HEK293 (cell line): ENCODE measurements around the gene S1PR1.

Experiments
- CTCF ChIA-PET: fragments of 350-600 bp; formaldehyde crosslinking; extraction: SDS; loops from one replicate; lab custom pipeline; 2021; ENCODE audit warnings: antibody characterized with exemption; lab: Yijun Ruan, JAX
- POLR2A ChIA-PET: fragments of 300-600 bp; formaldehyde crosslinking; extraction: SDS; loops from one replicate; lab custom pipeline; 2020; ENCODE audit warnings: antibody characterized with exemption, inconsistent platforms; lab: Yijun Ruan, JAX
- H3K27ac ChIP-seq: fragments of 200-500 bp; sonication (Bioruptor generic); 2 replicates; pipeline ENCODE4 v1.5.1; 2014; ENCODE audit warnings: low read depth, low read length, control low read depth, inconsistent platforms; ENCODE audit errors: extremely low read depth
- H3K36me3 ChIP-seq, 2 experiments: fragments of 200-500 bp in 1 of 2; sonication (Bioruptor generic) in 1 of 2; 1 replicate in 1 of 2; 2 replicates in 1 of 2; pipeline ENCODE4 v1.5.1; 2014 to 2017; ENCODE audit warnings: inconsistent platforms in 2 of 2, low read length in 2 of 2; ENCODE audit not compliant: control insufficient read depth in 2 of 2, insufficient read depth in 1 of 2
- H3K4me1 ChIP-seq: fragments of 200-500 bp; sonication (Bioruptor generic); 2 replicates; pipeline ENCODE4 v1.5.1; 2014; ENCODE audit warnings: mild to moderate bottlenecking, low read length, inconsistent platforms; ENCODE audit not compliant: control insufficient read depth, insufficient read depth
- H3K4me3 ChIP-seq: 2 replicates; pipeline ENCODE4 v1.5.1; 2011; ENCODE audit warnings: low read depth, mild to moderate bottlenecking, control low read depth, low read length, moderate library complexity
- H3K9me3 ChIP-seq: fragments of 200-500 bp; sonication (Bioruptor generic); 2 replicates; pipeline ENCODE4 v1.5.1; 2014; ENCODE audit warnings: low read depth, low read length, inconsistent platforms; ENCODE audit not compliant: control insufficient read depth, insufficient read depth
- KLF8 ChIP-seq: fragments of 450-650 bp; formaldehyde crosslinking; IDR thresholded peaks from 2 replicates; pipeline ENCODE4 v1.5.1; 2016; ENCODE audit warnings: missing biosample characterization, missing genetic modification characterization
- ZNF132 ChIP-seq: fragments of 450-650 bp; formaldehyde crosslinking; IDR thresholded peaks from 2 replicates; pipeline ENCODE4 v1.5.1; 2017; ENCODE audit warnings: missing biosample characterization, missing genetic modification characterization, borderline replicate concordance
- ZNF571 ChIP-seq: fragments of 450-650 bp; formaldehyde crosslinking; IDR thresholded peaks from 2 replicates; pipeline ENCODE4 v1.5.0; 2017; ENCODE audit warnings: missing biosample characterization, missing genetic modification characterization
- ZNF747 ChIP-seq: fragments of 450-650 bp; formaldehyde crosslinking; IDR thresholded peaks from 2 replicates; pipeline ENCODE4 v1.5.1; 2016; ENCODE audit warnings: missing biosample characterization, missing genetic modification characterization
- TF ChIP-seq, protein P1 (sequence below): fragments of 450-650 bp; formaldehyde crosslinking; IDR thresholded peaks from 2 replicates; pipeline ENCODE4 v1.5.1; 2016; ENCODE audit warnings: missing biosample characterization, missing genetic modification characterization, borderline replicate concordance
- TF ChIP-seq, protein P2 (sequence below): fragments of 450-650 bp; formaldehyde crosslinking; IDR thresholded peaks from 2 replicates; pipeline ENCODE4 v1.5.1; 2016; ENCODE audit warnings: missing biosample characterization, missing genetic modification characterization
- TF ChIP-seq, protein P3 (sequence below): fragments of 450-650 bp; formaldehyde crosslinking; conservative IDR thresholded peaks from 2 replicates; pipeline ENCODE4 v1.5.1; 2016; ENCODE audit warnings: low read depth, missing biosample characterization, missing genetic modification characterization
- TF ChIP-seq, protein P4 (sequence below): fragments of 450-650 bp; formaldehyde crosslinking; IDR thresholded peaks from 2 replicates; pipeline ENCODE4 v1.5.1; 2016; ENCODE audit warnings: missing biosample characterization, missing genetic modification characterization

Gene S1PR1

DNA sequence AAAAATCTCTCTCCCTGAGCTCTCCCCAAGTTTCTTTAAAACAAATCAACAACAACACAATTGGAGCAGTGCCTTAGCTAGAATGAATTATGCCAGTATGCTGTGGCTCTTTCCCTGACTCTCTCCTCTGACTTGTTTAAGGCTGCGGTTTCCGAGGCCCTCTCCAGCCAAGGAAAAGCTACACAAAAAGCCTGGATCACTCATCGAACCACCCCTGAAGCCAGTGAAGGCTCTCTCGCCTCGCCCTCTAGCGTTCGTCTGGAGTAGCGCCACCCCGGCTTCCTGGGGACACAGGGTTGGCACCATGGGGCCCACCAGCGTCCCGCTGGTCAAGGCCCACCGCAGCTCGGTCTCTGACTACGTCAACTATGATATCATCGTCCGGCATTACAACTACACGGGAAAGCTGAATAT, 1.9 kb downstream of the S1PR1 start (continued):
- TF ChIP-seq, protein P1, sequence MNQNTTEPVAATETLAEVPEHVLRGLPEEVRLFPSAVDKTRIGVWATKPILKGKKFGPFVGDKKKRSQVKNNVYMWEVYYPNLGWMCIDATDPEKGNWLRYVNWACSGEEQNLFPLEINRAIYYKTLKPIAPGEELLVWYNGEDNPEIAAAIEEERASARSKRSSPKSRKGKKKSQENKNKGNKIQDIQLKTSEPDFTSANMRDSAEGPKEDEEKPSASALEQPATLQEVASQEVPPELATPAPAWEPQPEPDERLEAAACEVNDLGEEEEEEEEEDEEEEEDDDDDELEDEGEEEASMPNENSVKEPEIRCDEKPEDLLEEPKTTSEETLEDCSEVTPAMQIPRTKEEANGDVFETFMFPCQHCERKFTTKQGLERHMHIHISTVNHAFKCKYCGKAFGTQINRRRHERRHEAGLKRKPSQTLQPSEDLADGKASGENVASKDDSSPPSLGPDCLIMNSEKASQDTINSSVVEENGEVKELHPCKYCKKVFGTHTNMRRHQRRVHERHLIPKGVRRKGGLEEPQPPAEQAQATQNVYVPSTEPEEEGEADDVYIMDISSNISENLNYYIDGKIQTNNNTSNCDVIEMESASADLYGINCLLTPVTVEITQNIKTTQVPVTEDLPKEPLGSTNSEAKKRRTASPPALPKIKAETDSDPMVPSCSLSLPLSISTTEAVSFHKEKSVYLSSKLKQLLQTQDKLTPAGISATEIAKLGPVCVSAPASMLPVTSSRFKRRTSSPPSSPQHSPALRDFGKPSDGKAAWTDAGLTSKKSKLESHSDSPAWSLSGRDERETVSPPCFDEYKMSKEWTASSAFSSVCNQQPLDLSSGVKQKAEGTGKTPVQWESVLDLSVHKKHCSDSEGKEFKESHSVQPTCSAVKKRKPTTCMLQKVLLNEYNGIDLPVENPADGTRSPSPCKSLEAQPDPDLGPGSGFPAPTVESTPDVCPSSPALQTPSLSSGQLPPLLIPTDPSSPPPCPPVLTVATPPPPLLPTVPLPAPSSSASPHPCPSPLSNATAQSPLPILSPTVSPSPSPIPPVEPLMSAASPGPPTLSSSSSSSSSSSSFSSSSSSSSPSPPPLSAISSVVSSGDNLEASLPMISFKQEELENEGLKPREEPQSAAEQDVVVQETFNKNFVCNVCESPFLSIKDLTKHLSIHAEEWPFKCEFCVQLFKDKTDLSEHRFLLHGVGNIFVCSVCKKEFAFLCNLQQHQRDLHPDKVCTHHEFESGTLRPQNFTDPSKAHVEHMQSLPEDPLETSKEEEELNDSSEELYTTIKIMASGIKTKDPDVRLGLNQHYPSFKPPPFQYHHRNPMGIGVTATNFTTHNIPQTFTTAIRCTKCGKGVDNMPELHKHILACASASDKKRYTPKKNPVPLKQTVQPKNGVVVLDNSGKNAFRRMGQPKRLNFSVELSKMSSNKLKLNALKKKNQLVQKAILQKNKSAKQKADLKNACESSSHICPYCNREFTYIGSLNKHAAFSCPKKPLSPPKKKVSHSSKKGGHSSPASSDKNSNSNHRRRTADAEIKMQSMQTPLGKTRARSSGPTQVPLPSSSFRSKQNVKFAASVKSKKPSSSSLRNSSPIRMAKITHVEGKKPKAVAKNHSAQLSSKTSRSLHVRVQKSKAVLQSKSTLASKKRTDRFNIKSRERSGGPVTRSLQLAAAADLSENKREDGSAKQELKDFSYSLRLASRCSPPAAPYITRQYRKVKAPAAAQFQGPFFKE (tag by site-specific recombination), result no peak
- TF ChIP-seq KLF8 (tag by site-specific recombination) (peak; percentile 33; the same call in 1 of the 2 replicates), ZNF747 (tag by site-specific recombination) (no peak)

DNA sequence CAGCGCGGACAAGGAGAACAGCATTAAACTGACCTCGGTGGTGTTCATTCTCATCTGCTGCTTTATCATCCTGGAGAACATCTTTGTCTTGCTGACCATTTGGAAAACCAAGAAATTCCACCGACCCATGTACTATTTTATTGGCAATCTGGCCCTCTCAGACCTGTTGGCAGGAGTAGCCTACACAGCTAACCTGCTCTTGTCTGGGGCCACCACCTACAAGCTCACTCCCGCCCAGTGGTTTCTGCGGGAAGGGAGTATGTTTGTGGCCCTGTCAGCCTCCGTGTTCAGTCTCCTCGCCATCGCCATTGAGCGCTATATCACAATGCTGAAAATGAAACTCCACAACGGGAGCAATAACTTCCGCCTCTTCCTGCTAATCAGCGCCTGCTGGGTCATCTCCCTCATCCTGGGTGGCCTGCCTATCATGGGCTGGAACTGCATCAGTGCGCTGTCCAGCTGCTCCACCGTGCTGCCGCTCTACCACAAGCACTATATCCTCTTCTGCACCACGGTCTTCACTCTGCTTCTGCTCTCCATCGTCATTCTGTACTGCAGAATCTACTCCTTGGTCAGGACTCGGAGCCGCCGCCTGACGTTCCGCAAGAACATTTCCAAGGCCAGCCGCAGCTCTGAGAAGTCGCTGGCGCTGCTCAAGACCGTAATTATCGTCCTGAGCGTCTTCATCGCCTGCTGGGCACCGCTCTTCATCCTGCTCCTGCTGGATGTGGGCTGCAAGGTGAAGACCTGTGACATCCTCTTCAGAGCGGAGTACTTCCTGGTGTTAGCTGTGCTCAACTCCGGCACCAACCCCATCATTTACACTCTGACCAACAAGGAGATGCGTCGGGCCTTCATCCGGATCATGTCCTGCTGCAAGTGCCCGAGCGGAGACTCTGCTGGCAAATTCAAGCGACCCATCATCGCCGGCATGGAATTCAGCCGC, 2.5 kb downstream of the S1PR1 start:
- H3K27ac ChIP-seq, result no peak overlapping the region
- H3K9me3 ChIP-seq, result no peaks in the 10 kb centered on the region
- no peak overlapping the region for H3K4me3 ChIP-seq
- POLR2A ChIA-PET, result interaction anchor here (1.5 to 1.7 kb wide), 3 partner anchors 12 to 49 kb away, joined by 4 to 8 read pairs (median 6); no protein-coding TSS in a partner anchor
- CTCF ChIA-PET, result interaction anchor here (0.5 to 6.8 kb wide), 28 partner anchors 9 to 1440 kb away, joined by 3 to 58 read pairs (median 4); partner anchors contain the start of gene DPH5
- TF ChIP-seq, protein P2, sequence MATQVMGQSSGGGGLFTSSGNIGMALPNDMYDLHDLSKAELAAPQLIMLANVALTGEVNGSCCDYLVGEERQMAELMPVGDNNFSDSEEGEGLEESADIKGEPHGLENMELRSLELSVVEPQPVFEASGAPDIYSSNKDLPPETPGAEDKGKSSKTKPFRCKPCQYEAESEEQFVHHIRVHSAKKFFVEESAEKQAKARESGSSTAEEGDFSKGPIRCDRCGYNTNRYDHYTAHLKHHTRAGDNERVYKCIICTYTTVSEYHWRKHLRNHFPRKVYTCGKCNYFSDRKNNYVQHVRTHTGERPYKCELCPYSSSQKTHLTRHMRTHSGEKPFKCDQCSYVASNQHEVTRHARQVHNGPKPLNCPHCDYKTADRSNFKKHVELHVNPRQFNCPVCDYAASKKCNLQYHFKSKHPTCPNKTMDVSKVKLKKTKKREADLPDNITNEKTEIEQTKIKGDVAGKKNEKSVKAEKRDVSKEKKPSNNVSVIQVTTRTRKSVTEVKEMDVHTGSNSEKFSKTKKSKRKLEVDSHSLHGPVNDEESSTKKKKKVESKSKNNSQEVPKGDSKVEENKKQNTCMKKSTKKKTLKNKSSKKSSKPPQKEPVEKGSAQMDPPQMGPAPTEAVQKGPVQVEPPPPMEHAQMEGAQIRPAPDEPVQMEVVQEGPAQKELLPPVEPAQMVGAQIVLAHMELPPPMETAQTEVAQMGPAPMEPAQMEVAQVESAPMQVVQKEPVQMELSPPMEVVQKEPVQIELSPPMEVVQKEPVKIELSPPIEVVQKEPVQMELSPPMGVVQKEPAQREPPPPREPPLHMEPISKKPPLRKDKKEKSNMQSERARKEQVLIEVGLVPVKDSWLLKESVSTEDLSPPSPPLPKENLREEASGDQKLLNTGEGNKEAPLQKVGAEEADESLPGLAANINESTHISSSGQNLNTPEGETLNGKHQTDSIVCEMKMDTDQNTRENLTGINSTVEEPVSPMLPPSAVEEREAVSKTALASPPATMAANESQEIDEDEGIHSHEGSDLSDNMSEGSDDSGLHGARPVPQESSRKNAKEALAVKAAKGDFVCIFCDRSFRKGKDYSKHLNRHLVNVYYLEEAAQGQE (tag by site-specific recombination), result peak; percentile 53; the same call in 1 of the 2 replicates
- TF ChIP-seq ZNF132 (tag by site-specific recombination) (no peak), ZNF571 (tag by site-specific recombination) (no peak)
- TF ChIP-seq, protein P3, sequence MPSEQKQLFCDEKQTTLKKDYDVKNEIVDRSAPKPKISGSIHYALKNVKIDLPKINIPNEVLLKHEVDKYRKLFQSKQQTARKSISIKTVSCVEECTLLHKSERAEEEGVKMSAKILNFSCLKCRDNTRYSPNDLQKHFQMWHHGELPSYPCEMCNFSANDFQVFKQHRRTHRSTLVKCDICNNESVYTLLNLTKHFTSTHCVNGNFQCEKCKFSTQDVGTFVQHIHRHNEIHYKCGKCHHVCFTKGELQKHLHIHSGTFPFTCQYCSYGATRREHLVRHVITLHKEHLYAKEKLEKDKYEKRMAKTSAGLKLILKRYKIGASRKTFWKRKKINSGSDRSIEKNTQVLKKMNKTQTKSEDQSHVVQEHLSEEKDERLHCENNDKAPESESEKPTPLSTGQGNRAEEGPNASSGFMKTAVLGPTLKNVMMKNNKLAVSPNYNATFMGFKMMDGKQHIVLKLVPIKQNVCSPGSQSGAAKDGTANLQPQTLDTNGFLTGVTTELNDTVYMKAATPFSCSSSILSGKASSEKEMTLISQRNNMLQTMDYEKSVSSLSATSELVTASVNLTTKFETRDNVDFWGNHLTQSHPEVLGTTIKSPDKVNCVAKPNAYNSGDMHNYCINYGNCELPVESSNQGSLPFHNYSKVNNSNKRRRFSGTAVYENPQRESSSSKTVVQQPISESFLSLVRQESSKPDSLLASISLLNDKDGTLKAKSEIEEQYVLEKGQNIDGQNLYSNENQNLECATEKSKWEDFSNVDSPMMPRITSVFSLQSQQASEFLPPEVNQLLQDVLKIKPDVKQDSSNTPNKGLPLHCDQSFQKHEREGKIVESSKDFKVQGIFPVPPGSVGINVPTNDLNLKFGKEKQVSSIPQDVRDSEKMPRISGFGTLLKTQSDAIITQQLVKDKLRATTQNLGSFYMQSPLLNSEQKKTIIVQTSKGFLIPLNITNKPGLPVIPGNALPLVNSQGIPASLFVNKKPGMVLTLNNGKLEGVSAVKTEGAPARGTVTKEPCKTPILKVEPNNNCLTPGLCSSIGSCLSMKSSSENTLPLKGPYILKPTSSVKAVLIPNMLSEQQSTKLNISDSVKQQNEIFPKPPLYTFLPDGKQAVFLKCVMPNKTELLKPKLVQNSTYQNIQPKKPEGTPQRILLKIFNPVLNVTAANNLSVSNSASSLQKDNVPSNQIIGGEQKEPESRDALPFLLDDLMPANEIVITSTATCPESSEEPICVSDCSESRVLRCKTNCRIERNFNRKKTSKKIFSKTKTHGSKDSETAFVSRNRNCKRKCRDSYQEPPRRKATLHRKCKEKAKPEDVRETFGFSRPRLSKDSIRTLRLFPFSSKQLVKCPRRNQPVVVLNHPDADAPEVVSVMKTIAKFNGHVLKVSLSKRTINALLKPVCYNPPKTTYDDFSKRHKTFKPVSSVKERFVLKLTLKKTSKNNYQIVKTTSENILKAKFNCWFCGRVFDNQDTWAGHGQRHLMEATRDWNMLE (tag by site-specific recombination), result no peak
- TF ChIP-seq, protein P4, sequence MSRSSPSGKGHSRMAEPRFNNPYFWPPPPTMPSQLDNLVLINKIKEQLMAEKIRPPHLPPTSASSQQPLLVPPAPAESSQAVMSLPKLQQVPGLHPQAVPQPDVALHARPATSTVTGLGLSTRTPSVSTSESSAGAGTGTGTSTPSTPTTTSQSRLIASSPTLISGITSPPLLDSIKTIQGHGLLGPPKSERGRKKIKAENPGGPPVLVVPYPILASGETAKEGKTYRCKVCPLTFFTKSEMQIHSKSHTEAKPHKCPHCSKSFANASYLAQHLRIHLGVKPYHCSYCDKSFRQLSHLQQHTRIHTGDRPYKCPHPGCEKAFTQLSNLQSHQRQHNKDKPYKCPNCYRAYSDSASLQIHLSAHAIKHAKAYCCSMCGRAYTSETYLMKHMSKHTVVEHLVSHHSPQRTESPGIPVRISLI (tag by site-specific recombination), result no peak
- peaks cover 7% of the 10 kb centered on the region; the same call in 1 of the 2 replicates for H3K4me1 ChIP-seq
- peaks cover 0 to 14% of the 10 kb centered on the region in 2 experiments; a peak in 2 of 3 replicates for H3K36me3 ChIP-seq
